ENCODE measurements around the gene MEIOB. TPM values are rescaled to one million over a fixed set of nuclear protein-coding genes. Genes with fewer than 3 reads are reported as not detected.
"Not testable (repeated sequence)": the region's sequence is repeated elsewhere in the genome, so short reads cannot be mapped to it uniquely, and the experiment has no call there.

The MEIOB gene
- total RNA-seq, 2 donors from 2014 or later: not detected

- H3K4me3 Mint-ChIP-seq: no peak overlapping the region
- DNase-seq: no peak
- no peak for ATAC-seq
- peaks cover 22% of the 10 kb centered on the region for H3K27me3 Mint-ChIP-seq
- H3K4me1 Mint-ChIP-seq: no peaks in the 10 kb centered on the region
- H3K9me3 ChIP-seq (ENCODE audit: control insufficient read depth, low read length, poor library complexity, severe bottlenecking): no peaks in the 10 kb centered on the region
- no peak overlapping the region for H3K27ac Mint-ChIP-seq
- peaks cover 2% of the 10 kb centered on the region for H3K36me3 Mint-ChIP-seq (ENCODE audit: low read depth)
These were observed 5.8 kb upstream of the MEIOB start for GRCh38 chr16:1877804-1878203.

GRCh38 chr16:1877089-1877488, 5.1 kb upstream of the MEIOB start:
- Mint-ChIP-seq H3K36me3 (ENCODE audit: low read depth) (peaks cover 2% of the 10 kb centered on the region), H3K4me1 (no peaks in the 10 kb centered on the region)

GRCh38 chr16:1876468-1876867, 4.5 kb upstream of the MEIOB start:
- Mint-ChIP-seq H3K27me3 (peaks cover 22% of the 10 kb centered on the region), H3K27ac (no peak overlapping the region), H3K36me3 (ENCODE audit: low read depth) (peaks cover 2% of the 10 kb centered on the region), H3K4me3 (no peak overlapping the region), H3K4me1 (no peaks in the 10 kb centered on the region)
- DNase-seq: no peak
- no peak for ATAC-seq
- H3K9me3 ChIP-seq (ENCODE audit: control insufficient read depth, low read length, poor library complexity, severe bottlenecking): no peaks in the 10 kb centered on the region

More at GRCh38 chr16:1877089-1877488, 5.1 kb upstream of the MEIOB start:
- H3K27me3 Mint-ChIP-seq: peaks cover 22% of the 10 kb centered on the region
- H3K4me3 Mint-ChIP-seq: no peak overlapping the region
- DNase-seq (no peak), ATAC-seq (no peak)
- no peaks in the 10 kb centered on the region for H3K9me3 ChIP-seq (ENCODE audit: control insufficient read depth, low read length, poor library complexity, severe bottlenecking)
- H3K27ac Mint-ChIP-seq: no peak overlapping the region

GRCh38 chr16:1876066-1876465, 4.1 kb upstream of the MEIOB start:
- H3K36me3 Mint-ChIP-seq (ENCODE audit: low read depth); DNase-seq; H3K9me3 ChIP-seq (ENCODE audit: control insufficient read depth, low read length, poor library complexity, severe bottlenecking); H3K4me1 Mint-ChIP-seq; H3K4me3 Mint-ChIP-seq; ATAC-seq; H3K27ac Mint-ChIP-seq: not testable (repeated sequence)
- H3K27me3 Mint-ChIP-seq: peaks cover 22% of the 10 kb centered on the region

GRCh38 chr16:1874854-1875253, 2.9 kb upstream of the MEIOB start:
- no peaks in the 10 kb centered on the region for H3K9me3 ChIP-seq (ENCODE audit: control insufficient read depth, low read length, poor library complexity, severe bottlenecking)
- H3K27ac Mint-ChIP-seq: no peak overlapping the region
- no peak overlapping the region for H3K4me3 Mint-ChIP-seq
- DNase-seq: no peak
- no peaks in the 10 kb centered on the region for H3K4me1 Mint-ChIP-seq
- peaks cover 2% of the 10 kb centered on the region for H3K36me3 Mint-ChIP-seq (ENCODE audit: low read depth)
- ATAC-seq: no peak
- peaks cover 32% of the 10 kb centered on the region for H3K27me3 Mint-ChIP-seq

GRCh38 chr16:1870365-1871082, 1.4 kb downstream of the MEIOB start:
- H3K27ac Mint-ChIP-seq: no peak overlapping the region
- ATAC-seq: no peak

GRCh38 chr16:1865902-1866690, 5.9 kb downstream of the MEIOB start:
- H3K4me1 Mint-ChIP-seq: no peaks in the 10 kb centered on the region
- no peak overlapping the region for H3K4me3 Mint-ChIP-seq
- H3K36me3 Mint-ChIP-seq (ENCODE audit: low read depth): no peaks in the 10 kb centered on the region

More at GRCh38 chr16:1870365-1871082, 1.4 kb downstream of the MEIOB start:
- Mint-ChIP-seq H3K4me3 (peak overlapping the region; percentile 25), H3K36me3 (ENCODE audit: low read depth) (no peaks in the 10 kb centered on the region), H3K4me1 (no peaks in the 10 kb centered on the region), H3K27me3 (peaks cover 11% of the 10 kb centered on the region)
- no peak for DNase-seq
- no peaks in the 10 kb centered on the region for H3K9me3 ChIP-seq (ENCODE audit: control insufficient read depth, low read length, poor library complexity, severe bottlenecking)

GRCh38 chr16:1863681-1864460, 8.1 kb downstream of the MEIOB start:
- Mint-ChIP-seq H3K4me1 (peaks cover 2% of the 10 kb centered on the region), H3K27me3 (peaks cover 24% of the 10 kb centered on the region), H3K4me3 (no peak overlapping the region), H3K36me3 (ENCODE audit: low read depth) (peaks cover 3% of the 10 kb centered on the region), H3K27ac (no peak overlapping the region)
- H3K9me3 ChIP-seq (ENCODE audit: control insufficient read depth, low read length, poor library complexity, severe bottlenecking): no peaks in the 10 kb centered on the region
- DNase-seq (no peak), ATAC-seq (no peak)

More at GRCh38 chr16:1865902-1866690, 5.9 kb downstream of the MEIOB start:
- no peaks in the 10 kb centered on the region for H3K9me3 ChIP-seq (ENCODE audit: control insufficient read depth, low read length, poor library complexity, severe bottlenecking)
- H3K27ac Mint-ChIP-seq: no peak overlapping the region
- ATAC-seq (no peak), DNase-seq (no peak)
- H3K27me3 Mint-ChIP-seq: peaks cover 17% of the 10 kb centered on the region

GRCh38 chr16:1862394-1862793, 9.6 kb downstream of the MEIOB start:
- no peak overlapping the region for H3K27ac Mint-ChIP-seq
- peaks cover 39% of the 10 kb centered on the region for H3K27me3 Mint-ChIP-seq

GRCh38 chr16:1861730-1862129, 10.2 kb downstream of the MEIOB start:
- Mint-ChIP-seq H3K27me3 (peaks cover 46% of the 10 kb centered on the region), H3K27ac (no peak overlapping the region), H3K4me3 (no peak overlapping the region), H3K36me3 (ENCODE audit: low read depth) (peaks cover 11% of the 10 kb centered on the region), H3K4me1 (peaks cover 5% of the 10 kb centered on the region)
- no peaks in the 10 kb centered on the region for H3K9me3 ChIP-seq (ENCODE audit: control insufficient read depth, low read length, poor library complexity, severe bottlenecking)
- DNase-seq: no peak
- ATAC-seq: no peak

More at GRCh38 chr16:1862394-1862793, 9.6 kb downstream of the MEIOB start:
- ATAC-seq (no peak), DNase-seq (no peak)
- H3K4me3 Mint-ChIP-seq: no peak overlapping the region
- H3K4me1 Mint-ChIP-seq: peaks cover 5% of the 10 kb centered on the region
- H3K36me3 Mint-ChIP-seq (ENCODE audit: low read depth): peaks cover 8% of the 10 kb centered on the region
- H3K9me3 ChIP-seq (ENCODE audit: control insufficient read depth, low read length, poor library complexity, severe bottlenecking): no peaks in the 10 kb centered on the region

GRCh38 chr16:1859650-1860049, 12.3 kb downstream of the MEIOB start:
- peaks cover 43% of the 10 kb centered on the region for H3K27me3 Mint-ChIP-seq
- H3K4me1 Mint-ChIP-seq: peaks cover 17% of the 10 kb centered on the region
- peaks cover 11% of the 10 kb centered on the region for H3K36me3 Mint-ChIP-seq (ENCODE audit: low read depth)
- DNase-seq (no peak), ATAC-seq (no peak)
- peak overlapping the region; percentile 14 for H3K27ac Mint-ChIP-seq
- no peak overlapping the region for H3K4me3 Mint-ChIP-seq
- no peaks in the 10 kb centered on the region for H3K9me3 ChIP-seq (ENCODE audit: control insufficient read depth, low read length, poor library complexity, severe bottlenecking)

GRCh38 chr16:1858189-1858865, 13.6 kb downstream of the MEIOB start:
- Mint-ChIP-seq H3K4me3 (no peak overlapping the region), H3K27ac (peak overlapping the region; percentile 11), H3K4me1 (peaks cover 17% of the 10 kb centered on the region), H3K27me3 (peaks cover 45% of the 10 kb centered on the region), H3K36me3 (ENCODE audit: low read depth) (peaks cover 11% of the 10 kb centered on the region)
- DNase-seq (no peak), ATAC-seq (no peak)
- no peaks in the 10 kb centered on the region for H3K9me3 ChIP-seq (ENCODE audit: control insufficient read depth, low read length, poor library complexity, severe bottlenecking)

Measured in T-helper 17 cell (primary cell).